Measurements from ENCODE around the gene TLE2. TPM values are rescaled to one million over a fixed set of nuclear protein-coding genes. Genes with fewer than 3 reads are reported as not detected.

TLE2 gene
- total RNA-seq, 6 experiments from 2014 or later = 0.15 to 0.67 (median 0.46) TPM; not detected in 2

DNA sequence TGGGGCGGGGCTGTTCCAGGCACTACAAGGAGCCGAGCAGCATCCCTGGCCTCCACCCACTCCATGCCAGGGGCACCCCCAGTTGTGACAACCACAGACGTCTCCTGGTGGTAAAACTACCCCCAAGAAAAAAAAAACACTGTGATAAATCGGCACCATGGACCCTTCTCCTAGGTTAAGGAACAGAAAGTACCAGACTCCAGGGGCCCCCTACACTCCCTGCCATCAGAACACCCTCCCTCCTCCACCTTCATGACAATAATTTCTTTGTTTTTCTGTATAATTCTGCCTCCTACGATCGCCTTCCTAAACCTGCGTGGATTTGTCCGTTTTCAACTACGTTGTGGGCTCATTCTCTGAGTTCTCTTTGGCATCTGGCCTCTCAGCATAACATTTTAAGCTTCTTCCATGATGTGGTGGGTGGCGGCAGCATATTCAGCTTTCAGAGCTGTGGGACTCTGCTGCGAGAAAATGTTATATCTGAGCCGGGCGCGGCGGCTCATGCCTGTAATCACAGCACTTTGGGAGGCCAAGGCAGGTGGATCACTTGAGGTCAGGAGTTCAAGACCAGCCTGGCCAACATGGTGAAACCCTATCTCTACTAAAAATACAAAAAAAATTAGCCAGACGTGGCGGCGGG, 8.6 kb downstream of the TLE2 start:
- Mint-ChIP-seq H3K27me3 (ENCODE audit: insufficient read depth) (peaks cover 16% of the 10 kb centered on the region), H3K36me3 (ENCODE audit: low read depth) (no peaks in the 10 kb centered on the region)
- no peak for DNase-seq

DNA sequence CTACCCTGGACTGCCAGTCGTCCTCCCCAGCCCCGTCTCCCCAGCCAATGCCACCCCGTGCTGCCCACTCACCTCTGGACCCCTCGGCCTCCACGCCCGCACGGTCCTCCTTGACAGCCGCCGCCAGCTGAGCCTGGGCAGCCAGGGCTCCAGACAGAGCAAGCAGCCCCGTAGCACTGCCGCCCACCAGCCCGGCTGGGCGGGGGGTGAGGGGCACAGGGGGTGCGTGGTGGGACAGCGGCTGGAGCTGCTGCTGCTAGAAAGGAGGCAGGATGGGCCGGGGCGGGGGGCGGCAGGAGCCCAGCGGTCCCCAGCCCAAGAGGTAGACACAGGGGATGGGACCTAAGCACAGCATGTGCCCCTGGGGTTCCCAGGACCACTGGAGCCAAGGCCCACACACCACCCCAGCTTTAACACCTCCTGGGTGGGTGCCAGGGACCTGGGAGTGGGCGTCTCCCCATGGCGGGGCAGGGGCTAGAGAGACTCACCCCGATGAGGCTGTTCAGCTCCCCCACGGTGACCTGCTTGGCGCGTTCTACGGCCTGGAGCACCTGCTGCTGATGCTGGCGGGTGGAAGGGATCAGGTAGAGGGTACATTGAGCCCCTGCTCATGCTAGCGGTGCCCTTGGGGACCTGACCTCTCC, 9.7 kb downstream of the TLE2 start:
- Mint-ChIP-seq H3K27me3 (ENCODE audit: insufficient read depth) (peaks cover 12% of the 10 kb centered on the region), H3K27ac (no peak overlapping the region), H3K36me3 (ENCODE audit: low read depth) (no peaks in the 10 kb centered on the region), H3K9me3 (no peaks in the 10 kb centered on the region), H3K4me1 (ENCODE audit: low read depth) (no peaks in the 10 kb centered on the region), H3K4me3 (no peak overlapping the region)
- DNase-seq = no peak
- TF ChIP-seq, protein P1, sequence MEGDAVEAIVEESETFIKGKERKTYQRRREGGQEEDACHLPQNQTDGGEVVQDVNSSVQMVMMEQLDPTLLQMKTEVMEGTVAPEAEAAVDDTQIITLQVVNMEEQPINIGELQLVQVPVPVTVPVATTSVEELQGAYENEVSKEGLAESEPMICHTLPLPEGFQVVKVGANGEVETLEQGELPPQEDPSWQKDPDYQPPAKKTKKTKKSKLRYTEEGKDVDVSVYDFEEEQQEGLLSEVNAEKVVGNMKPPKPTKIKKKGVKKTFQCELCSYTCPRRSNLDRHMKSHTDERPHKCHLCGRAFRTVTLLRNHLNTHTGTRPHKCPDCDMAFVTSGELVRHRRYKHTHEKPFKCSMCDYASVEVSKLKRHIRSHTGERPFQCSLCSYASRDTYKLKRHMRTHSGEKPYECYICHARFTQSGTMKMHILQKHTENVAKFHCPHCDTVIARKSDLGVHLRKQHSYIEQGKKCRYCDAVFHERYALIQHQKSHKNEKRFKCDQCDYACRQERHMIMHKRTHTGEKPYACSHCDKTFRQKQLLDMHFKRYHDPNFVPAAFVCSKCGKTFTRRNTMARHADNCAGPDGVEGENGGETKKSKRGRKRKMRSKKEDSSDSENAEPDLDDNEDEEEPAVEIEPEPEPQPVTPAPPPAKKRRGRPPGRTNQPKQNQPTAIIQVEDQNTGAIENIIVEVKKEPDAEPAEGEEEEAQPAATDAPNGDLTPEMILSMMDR (IDR thresholded peaks at IDR 0.05) = no peak

More for the DNA sequence above, 8.6 kb downstream of the TLE2 start:
- H3K27ac Mint-ChIP-seq = no peak overlapping the region
- H3K9me3 Mint-ChIP-seq = no peaks in the 10 kb centered on the region
- TF ChIP-seq, protein P1 (IDR thresholded peaks at IDR 0.05) = no peak
- no peak overlapping the region for H3K4me3 Mint-ChIP-seq
- H3K4me1 Mint-ChIP-seq (ENCODE audit: low read depth) = no peaks in the 10 kb centered on the region

DNA sequence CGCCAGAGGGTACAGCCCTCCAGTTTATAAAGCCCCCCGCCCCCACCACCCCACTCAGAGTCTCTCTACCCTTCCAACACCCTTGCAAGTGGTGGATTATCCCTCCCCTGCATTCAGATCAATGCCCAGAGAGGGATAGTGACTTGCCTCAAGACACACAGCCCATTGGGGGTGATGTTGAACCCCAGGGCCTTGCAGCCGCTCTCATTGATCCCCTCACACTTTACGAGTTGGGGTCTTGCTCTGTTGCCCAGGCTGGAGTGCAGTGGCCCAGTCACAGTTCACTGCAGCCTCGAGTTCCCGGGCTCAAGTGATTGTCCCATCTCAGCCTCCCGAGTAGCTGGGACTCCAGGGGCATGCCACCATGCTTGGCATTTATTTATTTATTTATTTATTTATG, 11.2 kb downstream of the TLE2 start:
- TF ChIP-seq, protein P1 (IDR thresholded peaks at IDR 0.05) = no peak
- Mint-ChIP-seq H3K4me3 (no peak overlapping the region), H3K36me3 (ENCODE audit: low read depth) (no peaks in the 10 kb centered on the region), H3K27me3 (ENCODE audit: insufficient read depth) (peaks cover 11% of the 10 kb centered on the region), H3K27ac (no peak overlapping the region), H3K9me3 (no peaks in the 10 kb centered on the region), H3K4me1 (ENCODE audit: low read depth) (no peaks in the 10 kb centered on the region)
- DNase-seq = no peak

DNA sequence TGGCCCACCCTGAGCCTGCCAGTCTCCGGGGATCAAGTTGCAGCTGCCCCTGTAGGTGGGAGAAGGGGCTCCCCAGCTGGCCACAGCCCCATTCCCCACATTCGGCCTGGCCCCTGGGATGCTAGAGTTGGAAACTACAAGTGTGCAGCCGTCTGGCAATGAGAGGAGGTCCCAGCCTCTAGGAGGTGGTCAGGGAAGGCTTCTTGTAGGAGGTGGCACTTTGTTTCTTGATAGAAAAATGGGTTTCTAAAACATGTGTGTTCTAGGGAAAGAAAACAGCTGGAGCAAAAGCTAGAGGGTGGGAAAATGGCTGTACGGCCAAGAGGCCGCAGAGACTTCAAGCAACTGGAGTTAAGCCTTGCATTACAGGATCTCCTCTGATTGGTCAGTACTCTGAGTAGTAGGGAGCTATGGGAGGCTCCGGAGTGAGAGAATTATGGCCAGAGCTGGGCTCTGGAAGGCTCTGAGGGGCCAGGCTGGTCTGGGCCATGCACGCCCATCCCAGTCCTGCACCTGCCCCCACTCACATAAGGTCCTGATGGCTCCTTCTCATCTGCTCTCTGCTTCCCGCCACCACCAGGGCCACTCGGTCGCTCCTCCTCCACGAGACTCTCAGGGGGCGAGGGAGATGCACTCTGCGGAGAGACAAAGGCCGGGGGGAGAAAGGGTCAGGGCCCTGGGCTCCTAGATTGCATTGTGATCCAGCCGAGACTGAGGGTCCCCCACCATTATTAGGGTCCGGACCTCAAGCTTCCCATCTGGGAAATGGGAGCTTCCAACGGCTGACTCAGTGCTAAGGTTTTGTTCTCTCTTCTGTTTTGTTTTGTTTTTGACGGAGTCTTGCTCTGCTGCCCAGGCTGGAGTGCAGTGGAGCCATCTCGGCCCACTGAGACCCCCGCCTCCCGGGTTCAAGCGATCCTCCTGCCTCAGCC, 13.7 kb downstream of the TLE2 start:
- H3K4me1 Mint-ChIP-seq (ENCODE audit: low read depth) = no peaks in the 10 kb centered on the region
- H3K27ac Mint-ChIP-seq = no peak overlapping the region
- no peaks in the 10 kb centered on the region for H3K36me3 Mint-ChIP-seq (ENCODE audit: low read depth)
- H3K27me3 Mint-ChIP-seq (ENCODE audit: insufficient read depth) = peaks cover 16% of the 10 kb centered on the region
- H3K4me3 Mint-ChIP-seq = no peak overlapping the region
- TF ChIP-seq, protein P1 (IDR thresholded peaks at IDR 0.05) = no peak
- no peaks in the 10 kb centered on the region for H3K9me3 Mint-ChIP-seq
- DNase-seq = no peak

DNA sequence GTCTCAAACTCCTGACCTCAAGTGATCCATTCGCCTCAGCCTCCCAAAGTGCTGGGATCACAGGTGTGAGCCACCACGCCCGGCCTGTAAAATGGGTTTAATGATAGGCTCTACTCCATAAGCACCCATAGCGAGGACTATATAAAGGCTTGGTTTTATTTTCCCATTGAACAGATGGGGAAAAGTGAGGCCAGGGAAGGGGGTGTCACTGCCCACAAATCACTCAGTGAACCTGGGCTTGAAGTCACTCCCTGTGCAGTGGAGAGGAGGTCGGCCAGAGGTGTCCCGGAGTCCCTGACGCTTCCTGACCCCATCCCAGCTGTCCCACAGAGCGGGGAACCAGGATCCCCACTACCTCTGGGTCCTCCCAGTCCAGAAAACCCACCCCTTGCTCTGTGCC, 14.9 kb downstream of the TLE2 start:
- Mint-ChIP-seq H3K36me3 (ENCODE audit: low read depth) (no peaks in the 10 kb centered on the region), H3K27me3 (ENCODE audit: insufficient read depth) (peaks cover 17% of the 10 kb centered on the region), H3K9me3 (no peaks in the 10 kb centered on the region), H3K4me1 (ENCODE audit: low read depth) (no peaks in the 10 kb centered on the region), H3K27ac (no peak overlapping the region), H3K4me3 (no peak overlapping the region)
- TF ChIP-seq, protein P1 (IDR thresholded peaks at IDR 0.05) = no peak
- no peak for DNase-seq
